ENCODE data around the gene GHRH.

Gene GHRH

DNA sequence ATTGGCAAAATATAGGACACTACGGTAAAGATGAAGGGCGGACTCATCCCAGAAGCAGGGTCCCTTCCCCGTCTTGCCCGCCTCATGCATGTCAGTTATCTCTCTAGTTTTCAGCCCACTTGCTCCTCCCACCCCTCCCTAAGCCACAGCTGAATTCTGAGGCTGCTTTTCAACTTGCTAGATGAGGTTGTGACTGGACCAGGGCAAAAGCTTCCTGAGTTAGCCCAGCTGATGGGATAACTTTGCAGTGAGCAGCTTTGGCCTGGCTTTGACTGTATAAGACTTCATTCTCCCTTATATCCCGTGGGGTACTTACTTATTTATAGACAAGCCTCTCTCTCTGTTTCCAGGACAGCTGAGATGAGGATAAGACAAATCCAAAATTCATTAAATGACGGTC, 23.2 kb downstream of the GHRH start:
- DNase-seq (ENCODE audit: low read depth, low spot score) = no peak

DNA sequence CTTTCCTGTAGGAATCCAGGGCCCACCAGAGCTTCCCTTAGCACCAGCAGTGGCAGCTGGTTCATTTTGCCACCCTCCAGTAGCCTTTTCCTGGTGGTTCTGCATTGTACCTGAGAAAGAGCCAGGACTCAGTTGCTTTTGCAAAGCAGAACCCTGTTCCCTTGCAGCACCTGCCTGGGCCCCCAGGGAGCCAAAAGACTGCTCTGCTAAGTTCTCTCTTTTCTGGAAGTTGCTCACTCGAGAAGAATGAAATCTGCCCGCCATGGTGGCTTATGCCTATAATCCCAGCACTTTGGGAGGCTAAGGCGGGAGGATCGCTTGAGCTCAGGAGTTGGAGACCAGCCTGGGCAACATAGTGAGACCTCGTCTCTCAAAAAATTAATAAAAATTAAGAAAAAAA, 24.0 kb downstream of the GHRH start:
- DNase-seq (ENCODE audit: low read depth, low spot score) = no peak

- DNase-seq (ENCODE audit: low read depth, low spot score) = no peak
Measured at GRCh38 chr20:37236462-37236861, 25.2 kb downstream of the GHRH start.

DNA sequence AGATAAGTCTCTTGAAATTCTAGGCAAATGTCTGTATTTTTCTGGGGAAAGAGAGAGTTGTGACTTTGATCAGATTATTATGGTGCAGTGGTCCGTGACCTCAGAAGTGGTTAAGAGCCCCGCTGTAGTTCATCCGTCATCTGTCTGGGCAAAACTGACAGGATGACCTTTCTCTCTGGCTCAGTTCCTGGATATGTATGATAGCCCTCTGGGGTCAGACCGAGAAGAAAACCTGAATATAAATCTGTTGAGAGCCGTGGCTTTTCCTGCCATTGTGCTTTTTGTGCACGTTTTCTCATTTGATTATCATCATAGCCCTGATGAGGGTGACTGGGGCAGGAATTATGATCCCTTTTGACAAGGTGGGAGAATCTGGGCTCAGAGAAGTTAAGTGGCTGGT, 26.5 kb downstream of the GHRH start:
- DNase-seq (ENCODE audit: low read depth, low spot score) = no peak

- no peak for DNase-seq (ENCODE audit: low read depth, low spot score)
Measured at GRCh38 chr20:37234254-37234581, 27.4 kb downstream of the GHRH start.

- no peak for DNase-seq (ENCODE audit: low read depth, low spot score)
Measured at GRCh38 chr20:37233548-37234253, 27.9 kb downstream of the GHRH start.

DNA sequence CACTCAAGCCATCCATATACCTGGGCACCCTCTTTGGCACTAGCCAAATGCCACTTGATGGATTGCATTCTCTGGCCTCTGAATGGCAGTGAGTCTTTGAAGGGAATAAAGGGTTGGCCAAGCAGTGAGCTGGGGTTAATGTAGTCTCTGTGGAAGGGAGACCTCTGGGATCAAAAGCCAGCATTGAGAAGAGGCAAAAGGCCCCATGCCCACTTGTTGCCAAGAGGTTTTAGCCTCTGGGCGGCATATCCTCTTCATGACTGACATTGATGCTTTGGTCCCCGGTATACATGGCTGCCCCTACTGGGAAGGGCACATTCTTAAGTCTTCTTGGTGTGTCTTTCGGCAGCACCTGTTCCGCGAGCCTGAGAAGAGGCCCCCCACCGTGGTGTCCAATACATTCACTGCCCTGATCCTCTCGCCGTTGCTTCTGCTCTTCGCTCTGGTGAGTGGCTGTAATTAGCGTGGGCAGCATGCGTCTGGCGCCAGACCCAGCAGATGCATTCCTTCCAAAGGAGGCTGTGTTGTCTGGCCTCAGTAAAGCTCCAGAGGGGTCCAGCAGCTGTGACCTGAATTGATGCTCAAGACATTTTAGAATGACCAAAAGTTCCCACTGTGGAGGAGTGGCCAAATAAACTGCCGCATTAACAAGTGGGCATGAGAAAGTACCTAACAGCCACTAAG, 29.5 kb downstream of the GHRH start:
- no peak for DNase-seq (ENCODE audit: low read depth, low spot score)

DNA sequence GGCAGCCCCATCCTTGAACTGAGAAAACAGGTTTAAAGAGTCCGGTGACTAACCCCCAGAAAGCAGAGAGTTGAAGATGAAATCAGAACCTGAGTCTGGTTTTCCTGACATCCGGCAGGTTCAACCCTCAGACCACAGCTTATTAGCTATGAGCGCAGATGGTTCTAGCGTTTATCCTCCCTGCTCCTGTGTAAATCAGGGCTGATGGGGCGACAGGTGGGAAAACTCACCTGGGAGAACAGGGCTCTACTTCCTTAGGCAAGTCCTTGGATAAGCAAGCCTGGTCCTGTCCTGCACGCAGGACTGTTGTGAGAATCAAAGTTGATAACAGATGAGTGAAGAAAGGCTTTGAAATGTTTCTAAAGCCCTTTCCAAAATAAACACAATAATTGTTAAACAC, 31.4 kb downstream of the GHRH start:
- DNase-seq (ENCODE audit: low read depth, low spot score) = no peak

- no peak for DNase-seq (ENCODE audit: low read depth, low spot score)
Measured at GRCh38 chr20:37229357-37229756, 32.3 kb downstream of the GHRH start.

- no peak for DNase-seq (ENCODE audit: low read depth, low spot score)
Measured at GRCh38 chr20:37228656-37229055, 33.0 kb downstream of the GHRH start.

GRCh38 chr20:37228082-37228481, 33.5 kb downstream of the GHRH start:
- no peak for DNase-seq (ENCODE audit: low read depth, low spot score)

GRCh38 chr20:37226889-37227288, 34.7 kb downstream of the GHRH start:
- DNase-seq (ENCODE audit: low read depth, low spot score) = no peak

DNA sequence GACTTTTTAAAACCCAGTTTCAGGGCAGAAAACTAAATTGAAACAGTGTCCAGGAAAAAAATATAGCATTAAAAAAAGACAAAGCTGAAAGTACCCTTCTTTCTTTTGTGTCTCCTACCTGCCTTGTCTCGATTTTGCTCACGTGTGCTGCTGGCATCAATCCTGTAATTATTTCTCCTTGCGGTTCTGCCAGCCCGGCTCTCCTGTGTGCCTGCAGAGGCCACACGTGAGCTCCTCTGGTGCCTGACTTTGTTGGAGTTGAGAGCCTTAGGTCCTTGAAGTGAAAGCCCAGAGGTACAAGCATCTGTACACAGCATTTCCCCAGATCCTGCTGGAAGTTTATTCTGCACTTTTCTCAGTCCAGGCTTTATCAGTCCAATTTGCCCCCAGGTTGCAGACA, 36.5 kb downstream of the GHRH start:
- DNase-seq (ENCODE audit: low read depth, low spot score) = no peak

GRCh38 chr20:37223053-37223452, 38.6 kb downstream of the GHRH start:
- DNase-seq (ENCODE audit: low read depth, low spot score) = no peak

- DNase-seq (ENCODE audit: low read depth, low spot score) = no peak
Measured at GRCh38 chr20:37222086-37222485, 39.5 kb downstream of the GHRH start.

DNA sequence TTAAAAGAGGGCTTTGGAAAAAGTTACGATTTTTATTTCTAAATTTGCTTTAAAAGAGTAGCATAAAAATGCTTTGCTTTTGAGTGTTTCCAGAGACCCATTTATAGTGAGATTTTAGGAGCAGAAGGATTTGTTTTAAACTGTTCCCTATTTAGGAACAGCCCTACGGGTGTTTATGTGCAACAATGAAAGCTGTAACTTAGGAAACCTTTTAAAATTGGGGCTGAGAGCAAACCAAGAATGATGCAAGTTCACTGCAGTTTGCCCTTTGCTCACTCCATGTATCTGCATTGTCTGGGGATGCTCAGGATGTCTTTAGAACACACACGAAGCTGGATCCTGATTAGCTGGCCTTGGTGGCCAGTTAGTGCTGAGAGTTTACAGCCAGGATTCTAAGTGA, 40.9 kb downstream of the GHRH start:
- DNase-seq (ENCODE audit: low read depth, low spot score) = no peak

DNA sequence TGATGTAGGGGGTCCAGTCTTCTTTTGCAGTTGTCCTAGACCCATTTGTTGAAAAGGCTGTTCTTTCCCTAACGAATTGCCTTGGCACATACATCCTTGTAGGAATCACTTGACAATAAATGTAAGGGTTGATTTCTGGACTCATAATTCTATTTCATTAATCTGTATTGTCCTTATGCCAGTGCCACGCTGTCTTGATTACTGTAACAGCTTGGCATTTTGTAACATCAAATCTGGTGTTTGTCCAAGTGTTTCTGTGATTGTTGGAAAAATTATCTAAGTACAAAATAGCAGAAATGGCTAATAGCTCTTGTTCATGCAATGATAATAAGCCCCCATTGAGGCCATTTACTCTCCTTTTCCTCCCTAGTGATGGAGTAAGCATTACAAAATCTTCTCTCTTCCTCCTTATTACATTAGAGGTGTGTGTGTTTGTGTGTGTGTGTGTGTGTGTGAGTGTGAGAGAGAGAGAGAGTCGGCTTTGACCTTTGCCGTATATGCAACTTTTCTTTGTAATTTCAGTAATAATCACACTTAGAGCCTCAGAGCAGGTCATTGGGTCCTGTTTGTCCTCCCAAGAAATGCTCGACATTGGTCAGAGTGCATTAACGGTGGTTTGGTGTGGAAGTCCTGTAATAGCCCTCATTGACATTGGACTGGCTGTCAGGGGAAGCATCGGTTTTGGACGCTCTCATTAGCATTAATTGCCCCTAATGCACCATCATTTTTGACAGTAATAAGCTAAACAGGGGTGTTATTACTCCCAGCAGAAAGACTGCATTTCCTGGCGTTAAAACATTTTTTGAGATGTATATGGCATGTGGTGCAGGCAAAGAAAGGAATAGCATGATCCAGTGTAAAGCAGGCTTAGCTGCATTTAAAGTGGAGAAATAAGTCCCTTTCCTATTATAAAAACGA, 41.6 kb downstream of the GHRH start:
- DNase-seq (ENCODE audit: low read depth, low spot score) = no peak

GRCh38 chr20:37218976-37219375, 42.6 kb downstream of the GHRH start:
- DNase-seq (ENCODE audit: low read depth, low spot score) = no peak

- no peak for DNase-seq (ENCODE audit: low read depth, low spot score)
Measured at GRCh38 chr20:37218441-37218840, 43.2 kb downstream of the GHRH start.

DNA sequence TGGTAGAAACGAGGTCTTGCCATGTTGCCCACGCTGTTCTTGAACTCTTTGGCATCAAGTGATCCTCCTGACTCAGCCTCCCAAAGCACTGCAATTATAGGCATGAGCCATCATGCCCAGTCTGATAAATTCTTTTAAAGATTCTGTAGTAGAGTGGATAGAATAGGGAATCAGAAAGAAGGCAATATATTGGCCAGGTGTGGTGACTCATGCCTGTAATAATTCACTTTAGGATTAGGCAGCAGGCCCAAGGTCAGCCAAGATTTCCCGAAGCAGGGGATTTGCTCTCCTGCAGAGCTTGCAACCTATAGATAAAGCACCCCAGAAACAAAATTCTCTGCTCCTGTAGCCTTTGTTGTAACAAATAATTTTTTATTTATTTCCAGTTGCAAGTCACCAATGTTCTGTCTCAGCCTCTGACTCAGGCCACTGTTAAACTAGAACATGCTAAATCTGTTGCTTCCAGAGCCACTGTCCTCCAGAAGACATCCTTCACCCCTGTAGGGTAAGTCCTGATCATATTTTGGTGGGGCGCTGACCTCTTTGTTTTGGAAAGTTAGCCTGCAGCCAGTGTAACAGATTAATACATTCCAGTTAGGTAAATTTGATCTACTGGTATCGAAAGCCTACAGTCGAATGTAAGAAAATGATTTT, 51.8 kb downstream of the GHRH start:
- DNase-seq (ENCODE audit: low read depth, low spot score) = no peak

GRCh38 chr20:37209193-37209592, 52.4 kb downstream of the GHRH start:
- no peak for DNase-seq (ENCODE audit: low read depth, low spot score)

GRCh38 chr20:37207171-37207570, 54.4 kb downstream of the GHRH start:
- no peak for DNase-seq (ENCODE audit: low read depth, low spot score)
